ENCODE data around the gene FAM184B. TPM values are rescaled to one million over a fixed set of nuclear protein-coding genes. Genes with fewer than 3 reads are reported as not detected.

The FAM184B gene
- total and polyA plus RNA-seq, 8 donors: 0.06 to 0.27 (median 0.18) TPM

DNA sequence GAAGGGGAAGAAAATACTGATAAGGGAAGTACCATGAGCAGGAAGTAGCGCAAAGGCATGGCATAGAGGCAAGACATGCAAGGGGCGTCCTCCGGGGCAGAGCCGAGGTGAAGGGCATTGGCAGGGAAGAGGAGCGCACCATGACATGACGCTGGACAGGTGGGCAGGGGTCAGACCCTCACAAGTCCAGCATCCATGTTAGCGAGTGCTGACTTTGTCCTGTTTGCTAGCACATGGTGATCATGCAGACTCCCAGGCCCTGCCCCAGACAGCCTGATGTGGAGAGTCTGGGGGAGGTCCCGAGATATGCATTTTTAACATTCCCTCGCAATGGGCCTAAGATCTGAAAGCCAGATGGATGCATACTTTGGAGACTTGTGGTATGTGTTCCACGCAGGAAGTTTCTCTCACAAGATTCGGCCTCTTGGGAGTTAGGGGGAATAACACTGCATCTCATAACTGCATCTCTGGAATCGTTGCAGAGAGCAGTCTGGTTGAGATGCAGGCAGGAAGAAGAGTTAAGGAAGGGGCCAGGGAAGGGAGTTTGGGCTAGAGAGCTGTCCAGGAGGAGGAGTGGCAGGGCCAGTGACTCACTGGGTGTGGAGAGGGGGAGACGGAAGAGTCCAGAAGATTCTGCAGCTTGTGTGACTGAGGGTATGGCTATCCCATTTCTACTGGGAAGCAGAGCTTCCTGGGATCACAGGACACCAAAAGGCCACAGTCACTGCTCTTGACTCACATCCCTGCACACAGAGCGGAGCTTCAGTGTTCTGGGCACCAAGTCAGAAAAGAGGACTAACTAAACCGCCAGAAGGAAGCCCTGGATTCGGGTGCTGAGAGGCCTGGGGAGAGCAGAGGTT lies 59.7 kb downstream of the FAM184B start:
- DNase-seq: no peak
- intact Hi-C loops (cut with DNase I): no loop called here
- no peak for ATAC-seq

DNA sequence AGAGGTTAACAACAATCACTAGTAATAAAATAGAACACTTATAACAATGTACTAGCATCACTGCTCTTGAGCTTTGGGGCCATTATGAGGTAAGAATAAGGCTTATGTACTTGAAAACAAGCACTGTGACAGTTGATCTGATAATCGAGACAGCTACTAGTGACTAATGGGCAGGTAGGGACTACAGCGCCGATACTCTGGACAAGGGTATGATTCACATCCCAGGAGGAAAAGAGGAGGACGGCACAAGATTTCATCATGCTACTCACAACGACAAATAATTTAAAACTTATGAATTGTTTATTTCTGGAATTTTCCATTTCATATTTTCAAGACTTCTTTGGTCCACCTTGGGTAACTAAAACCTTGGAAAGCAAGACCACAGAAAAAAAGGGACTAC lies 62.3 kb downstream of the FAM184B start:
- H3K27ac ChIP-seq: no peak overlapping the region
- H3K4me1 ChIP-seq: no peaks in the 10 kb centered on the region
- no peaks in the 10 kb centered on the region for H3K27me3 ChIP-seq
- no peak overlapping the region for H3K4me3 ChIP-seq
- no peak for DNase-seq
- H3K36me3 ChIP-seq: no peaks in the 10 kb centered on the region
- ATAC-seq: no peak
- intact Hi-C loops (cut with DNase I): no loop called here
- no peaks in the 10 kb centered on the region for H3K9me3 ChIP-seq
- TF ChIP-seq, protein P1, sequence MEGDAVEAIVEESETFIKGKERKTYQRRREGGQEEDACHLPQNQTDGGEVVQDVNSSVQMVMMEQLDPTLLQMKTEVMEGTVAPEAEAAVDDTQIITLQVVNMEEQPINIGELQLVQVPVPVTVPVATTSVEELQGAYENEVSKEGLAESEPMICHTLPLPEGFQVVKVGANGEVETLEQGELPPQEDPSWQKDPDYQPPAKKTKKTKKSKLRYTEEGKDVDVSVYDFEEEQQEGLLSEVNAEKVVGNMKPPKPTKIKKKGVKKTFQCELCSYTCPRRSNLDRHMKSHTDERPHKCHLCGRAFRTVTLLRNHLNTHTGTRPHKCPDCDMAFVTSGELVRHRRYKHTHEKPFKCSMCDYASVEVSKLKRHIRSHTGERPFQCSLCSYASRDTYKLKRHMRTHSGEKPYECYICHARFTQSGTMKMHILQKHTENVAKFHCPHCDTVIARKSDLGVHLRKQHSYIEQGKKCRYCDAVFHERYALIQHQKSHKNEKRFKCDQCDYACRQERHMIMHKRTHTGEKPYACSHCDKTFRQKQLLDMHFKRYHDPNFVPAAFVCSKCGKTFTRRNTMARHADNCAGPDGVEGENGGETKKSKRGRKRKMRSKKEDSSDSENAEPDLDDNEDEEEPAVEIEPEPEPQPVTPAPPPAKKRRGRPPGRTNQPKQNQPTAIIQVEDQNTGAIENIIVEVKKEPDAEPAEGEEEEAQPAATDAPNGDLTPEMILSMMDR (IDR thresholded peaks at IDR 0.05): no peak

More for the DNA sequence above, 59.7 kb downstream of the FAM184B start:
- Histone ChIP-seq H3K4me1 (no peaks in the 10 kb centered on the region), H3K36me3 (no peaks in the 10 kb centered on the region), H3K4me3 (no peak overlapping the region), H3K9me3 (no peaks in the 10 kb centered on the region), H3K27ac (no peak overlapping the region), H3K27me3 (no peaks in the 10 kb centered on the region)
- TF ChIP-seq, protein P1 (IDR thresholded peaks at IDR 0.05): no peak

DNA sequence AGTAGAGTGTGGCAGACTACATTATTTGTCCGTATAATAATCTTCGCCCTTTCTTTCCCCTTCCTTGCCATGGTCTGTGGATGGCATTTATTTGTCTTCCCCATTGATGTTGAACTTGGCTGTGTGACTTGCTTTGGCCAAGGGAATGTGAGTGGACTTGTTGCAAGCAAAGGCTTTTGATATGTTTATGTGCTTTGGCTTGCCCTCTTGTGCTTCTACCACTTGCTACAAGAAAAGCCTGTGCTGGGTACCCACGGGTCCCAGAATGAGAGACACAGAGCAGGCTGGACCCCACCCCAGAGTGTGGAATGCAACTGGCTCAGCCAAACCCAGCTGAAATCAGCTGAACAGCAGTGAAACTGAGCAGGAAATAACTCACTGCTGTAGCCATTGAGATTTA lies 63.0 kb downstream of the FAM184B start:
- ATAC-seq (peak; percentile 61), DNase-seq (no peak)
- H3K9me3 ChIP-seq: no peaks in the 10 kb centered on the region
- intact Hi-C loops (cut with DNase I): no loop called here
- TF ChIP-seq, protein P1 (IDR thresholded peaks at IDR 0.05): no peak
- no peak overlapping the region for H3K27ac ChIP-seq
- H3K27me3 ChIP-seq: no peaks in the 10 kb centered on the region
- no peak overlapping the region for H3K4me3 ChIP-seq
- H3K4me1 ChIP-seq: no peaks in the 10 kb centered on the region
- no peaks in the 10 kb centered on the region for H3K36me3 ChIP-seq

DNA sequence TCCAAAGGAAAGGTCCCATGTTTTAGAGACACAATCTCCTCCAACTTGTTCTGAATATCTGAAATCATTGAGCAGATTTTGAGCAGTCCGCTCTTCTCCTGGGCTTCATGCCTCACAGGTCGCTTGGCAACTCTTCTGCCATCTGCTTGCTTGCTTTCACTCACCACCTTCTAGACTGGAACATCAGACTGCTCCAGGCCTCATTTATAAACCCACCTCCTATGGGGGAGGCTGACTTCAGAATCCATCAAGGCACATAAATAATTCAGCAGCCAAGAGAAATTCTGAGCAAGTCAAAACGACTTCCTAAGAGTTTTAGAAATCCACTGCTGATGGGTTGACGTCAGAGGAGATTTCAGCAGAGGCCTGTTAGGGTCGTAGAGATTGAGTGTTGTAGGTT lies 64.1 kb downstream of the FAM184B start:
- TF ChIP-seq, protein P1 (IDR thresholded peaks at IDR 0.05): no peak
- Histone ChIP-seq H3K4me1 (no peaks in the 10 kb centered on the region), H3K9me3 (no peaks in the 10 kb centered on the region), H3K27me3 (no peaks in the 10 kb centered on the region), H3K4me3 (no peak overlapping the region), H3K36me3 (no peaks in the 10 kb centered on the region), H3K27ac (no peak overlapping the region)
- intact Hi-C loops (cut with DNase I): no loop called here
- DNase-seq: no peak
- ATAC-seq: no peak

DNA sequence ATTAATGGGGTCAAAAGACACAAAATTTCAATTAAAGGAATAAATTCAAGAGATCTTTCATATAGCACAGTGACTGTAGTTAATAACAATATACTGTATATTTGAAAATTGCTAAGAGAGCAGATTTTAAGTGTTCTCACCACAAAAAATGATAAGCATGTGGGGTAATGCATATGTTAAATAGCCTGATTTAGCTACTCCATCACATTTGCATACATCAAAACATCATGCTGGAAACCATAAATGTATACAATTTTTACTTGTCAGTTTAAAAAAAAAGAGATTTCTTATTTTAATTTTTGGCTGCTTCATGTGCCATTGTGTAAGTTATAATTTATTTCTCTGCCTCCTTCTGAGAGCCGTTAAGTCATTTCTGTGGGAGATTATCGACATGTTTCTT lies 65.9 kb downstream of the FAM184B start:
- TF ChIP-seq, protein P1 (IDR thresholded peaks at IDR 0.05): no peak
- H3K27ac ChIP-seq: no peak overlapping the region
- no peaks in the 10 kb centered on the region for H3K36me3 ChIP-seq
- intact Hi-C loops (cut with DNase I): no loop called here
- H3K4me1 ChIP-seq: no peaks in the 10 kb centered on the region
- no peaks in the 10 kb centered on the region for H3K27me3 ChIP-seq
- ATAC-seq (no peak), DNase-seq (no peak)
- no peaks in the 10 kb centered on the region for H3K9me3 ChIP-seq
- H3K4me3 ChIP-seq: no peak overlapping the region

All from left lung (tissue), 10 donors.